Mucosa of stomach (tissue), 1 donor: ENCODE results near the gene ANAPC1.
"Not testable (repeated sequence)": the region's sequence is repeated elsewhere in the genome, so short reads cannot be mapped to it uniquely, and the experiment has no call there.

Experiments
- H3K27me3 ChIP-seq: one replicate; pipeline ENCODE4 v1.7.0; 2013; ENCODE audit warnings: mild to moderate bottlenecking, low read length; ENCODE audit not compliant: control insufficient read depth, insufficient read depth
- H3K36me3 ChIP-seq: one replicate; pipeline ENCODE4 v1.7.0; 2013; ENCODE audit warnings: low read length; ENCODE audit not compliant: control insufficient read depth, insufficient read depth
- H3K4me1 ChIP-seq: one replicate; pipeline ENCODE4 v1.7.0; 2013; ENCODE audit warnings: mild to moderate bottlenecking, low read length; ENCODE audit not compliant: control insufficient read depth, insufficient read depth
- H3K4me3 ChIP-seq: one replicate; pipeline ENCODE4 v1.7.0; 2013; ENCODE audit warnings: low read length
- H3K9ac ChIP-seq: one replicate; pipeline ENCODE4 v1.7.0; 2013; ENCODE audit warnings: mild to moderate bottlenecking, low read length, moderate library complexity
- H3K9me3 ChIP-seq: one replicate; pipeline ENCODE4 v1.7.0; 2013; ENCODE audit warnings: mild to moderate bottlenecking, low read length, moderate library complexity; ENCODE audit not compliant: control insufficient read depth
- donor health status: Pancreatic carcinoma.

ANAPC1 gene

GRCh38 chr2:111903516-111903915 is 19.5 kb upstream of the ANAPC1 start:
- H3K27me3 ChIP-seq, result peaks cover 5% of the 10 kb centered on the region

GRCh38 chr2:111900859-111901258 is 16.9 kb upstream of the ANAPC1 start:
- H3K4me3 ChIP-seq, result no peak overlapping the region
- peaks cover 5% of the 10 kb centered on the region for H3K27me3 ChIP-seq
- no peaks in the 10 kb centered on the region for H3K36me3 ChIP-seq
- no peaks in the 10 kb centered on the region for H3K9me3 ChIP-seq
- H3K4me1 ChIP-seq, result peaks cover under 1% of the 10 kb centered on the region
- no peak overlapping the region for H3K9ac ChIP-seq

More at GRCh38 chr2:111903516-111903915, 19.5 kb upstream of the ANAPC1 start:
- H3K9ac ChIP-seq, result no peak overlapping the region
- H3K36me3 ChIP-seq, result no peaks in the 10 kb centered on the region
- H3K4me1 ChIP-seq, result peaks cover 5% of the 10 kb centered on the region
- H3K9me3 ChIP-seq, result no peaks in the 10 kb centered on the region
- no peak overlapping the region for H3K4me3 ChIP-seq

GRCh38 chr2:111898703-111899514 is 14.9 kb upstream of the ANAPC1 start:
- peaks cover 5% of the 10 kb centered on the region for H3K27me3 ChIP-seq
- peak overlapping the region; percentile 81 for H3K4me3 ChIP-seq
- H3K36me3 ChIP-seq, result no peaks in the 10 kb centered on the region
- H3K4me1 ChIP-seq, result no peaks in the 10 kb centered on the region
- no peaks in the 10 kb centered on the region for H3K9me3 ChIP-seq
- peak overlapping the region; percentile 68 for H3K9ac ChIP-seq

- peak within 1 kb of the TSS; percentile 81 for H3K4me3 ChIP-seq
- no peaks in the 10 kb centered on the region for H3K4me1 ChIP-seq
- no peaks in the 10 kb centered on the region for H3K36me3 ChIP-seq
- no peaks in the 10 kb centered on the region for H3K9me3 ChIP-seq
- peak within 1 kb of the TSS; percentile 68 for H3K9ac ChIP-seq
- peaks cover 5% of the 10 kb centered on the region for H3K27me3 ChIP-seq
Observed at GRCh38 chr2:111897924-111898702, 14.1 kb upstream of the ANAPC1 start, which contains the start of gene MERTK. Gene MERTK (plus strand): TSS chr2:111898607. CDS start chr2:111898736, 129 bp downstream.

- H3K27me3 ChIP-seq, result peaks cover 5% of the 10 kb centered on the region
- H3K36me3 ChIP-seq, result no peaks in the 10 kb centered on the region
- H3K9ac ChIP-seq, result peak overlapping the region; percentile 47
- no peaks in the 10 kb centered on the region for H3K9me3 ChIP-seq
- no peak overlapping the region for H3K4me3 ChIP-seq
- no peaks in the 10 kb centered on the region for H3K4me1 ChIP-seq
Observed at GRCh38 chr2:111897630-111897923, 13.6 kb upstream of the ANAPC1 start.

GRCh38 chr2:111896576-111896975 is 12.6 kb upstream of the ANAPC1 start:
- H3K4me3 ChIP-seq, result no peak overlapping the region
- no peaks in the 10 kb centered on the region for H3K4me1 ChIP-seq
- H3K27me3 ChIP-seq, result peaks cover 5% of the 10 kb centered on the region
- no peaks in the 10 kb centered on the region for H3K9me3 ChIP-seq
- no peaks in the 10 kb centered on the region for H3K36me3 ChIP-seq
- no peak overlapping the region for H3K9ac ChIP-seq

- no peaks in the 10 kb centered on the region for H3K4me1 ChIP-seq
- no peaks in the 10 kb centered on the region for H3K36me3 ChIP-seq
- H3K9me3 ChIP-seq, result no peaks in the 10 kb centered on the region
- H3K4me3 ChIP-seq, result no peak overlapping the region
- H3K27me3 ChIP-seq, result peaks cover 5% of the 10 kb centered on the region
- no peak overlapping the region for H3K9ac ChIP-seq
Observed at GRCh38 chr2:111896024-111896423, 12.0 kb upstream of the ANAPC1 start.

- Histone ChIP-seq H3K36me3 (no peaks in the 10 kb centered on the region), H3K27me3 (no peaks in the 10 kb centered on the region), H3K9me3 (no peaks in the 10 kb centered on the region), H3K4me1 (no peaks in the 10 kb centered on the region), H3K9ac (peak overlapping the region; percentile 77), H3K4me3 (peak overlapping the region; percentile 80)
Observed at GRCh38 chr2:111884592-111884964, 585 bp upstream of the ANAPC1 start.

GRCh38 chr2:111872806-111873205 is 11.2 kb downstream of the ANAPC1 start:
- not testable (repeated sequence) for H3K36me3 ChIP-seq, H3K4me1 ChIP-seq, H3K27me3 ChIP-seq, H3K4me3 ChIP-seq, H3K9ac ChIP-seq, H3K9me3 ChIP-seq

- not testable (repeated sequence) for H3K4me1 ChIP-seq, H3K4me3 ChIP-seq, H3K27me3 ChIP-seq, H3K9ac ChIP-seq, H3K9me3 ChIP-seq, H3K36me3 ChIP-seq
Observed at GRCh38 chr2:111865124-111865523, 18.9 kb downstream of the ANAPC1 start.

GRCh38 chr2:111860005-111860404 is 24.0 kb downstream of the ANAPC1 start:
- H3K36me3 ChIP-seq, H3K9ac ChIP-seq, H3K27me3 ChIP-seq, H3K4me3 ChIP-seq, H3K4me1 ChIP-seq, H3K9me3 ChIP-seq: not testable (repeated sequence)

GRCh38 chr2:111852544-111852943 is 31.4 kb downstream of the ANAPC1 start:
- H3K4me3 ChIP-seq, H3K9ac ChIP-seq, H3K9me3 ChIP-seq, H3K27me3 ChIP-seq, H3K36me3 ChIP-seq, H3K4me1 ChIP-seq: not testable (repeated sequence)
